HEK293T (cell line): ENCODE data around the gene EPB41L4B.

Source experiments
- CTCF ChIA-PET: fragments of 350-600 bp; formaldehyde crosslinking; extraction: SDS; loops from one replicate; lab custom pipeline; 2021; ENCODE audit warnings: antibody characterized with exemption, inconsistent platforms; lab: Yijun Ruan, JAX
- POLR2A ChIA-PET: fragments of 350-600 bp; formaldehyde crosslinking; extraction: SDS; loops from one replicate; lab custom pipeline; 2020; ENCODE audit warnings: antibody characterized with exemption, inconsistent platforms; lab: Yijun Ruan, JAX
- DNase-seq: peaks from one replicate; pipeline ENCODE4 v3.0.0; 2012; ENCODE audit warnings: mixed read lengths; ENCODE audit errors: extremely low spot score
- ARNT ChIP-seq: fragments of 450-650 bp; IDR thresholded peaks from 2 replicates; pipeline ENCODE4 v1.6.1; 2017; ENCODE audit warnings: mild to moderate bottlenecking
- BHLHE40 ChIP-seq: fragments of 450-650 bp; IDR thresholded peaks from 2 replicates; pipeline ENCODE4 v1.6.1; 2016; ENCODE audit warnings: mild to moderate bottlenecking, moderate library complexity, borderline replicate concordance
- CTBP1 ChIP-seq: fragments of 450-650 bp; IDR thresholded peaks from 2 replicates; pipeline ENCODE4 v1.6.1; 2016; ENCODE audit warnings: borderline replicate concordance
- ELF4 ChIP-seq: fragments of 450-650 bp; IDR thresholded peaks from 2 replicates; pipeline ENCODE4 v1.6.1; 2017; ENCODE audit warnings: antibody characterized with exemption
- FOXA1 ChIP-seq: fragments of 450-650 bp; IDR thresholded peaks from 2 replicates; pipeline ENCODE4 v1.6.1; 2016; ENCODE audit warnings: mild to moderate bottlenecking
- FOXK2 ChIP-seq: fragments of 450-650 bp; IDR thresholded peaks from 2 replicates; pipeline ENCODE4 v1.6.1; 2016; ENCODE audit warnings: mild to moderate bottlenecking
- FOXM1 ChIP-seq: fragments of 450-650 bp; IDR thresholded peaks from 2 replicates; pipeline ENCODE4 v1.6.1; 2017; ENCODE audit warnings: mild to moderate bottlenecking, borderline replicate concordance
- HDGF ChIP-seq: fragments of 450-650 bp; IDR thresholded peaks from 2 replicates; pipeline ENCODE4 v1.6.1; 2017; ENCODE audit warnings: antibody characterized with exemption, borderline replicate concordance
- L3MBTL2 ChIP-seq: fragments of 450-650 bp; conservative IDR thresholded peaks from 2 replicates; pipeline ENCODE4 v1.6.1; 2016; ENCODE audit warnings: mild to moderate bottlenecking
- LEF1 ChIP-seq: fragments of 450-650 bp; IDR thresholded peaks from 2 replicates; pipeline ENCODE4 v1.6.1; 2017; ENCODE audit warnings: mild to moderate bottlenecking, borderline replicate concordance
- NFRKB ChIP-seq: fragments of 450-650 bp; IDR thresholded peaks from 2 replicates; pipeline ENCODE4 v1.6.1; 2016; ENCODE audit warnings: mild to moderate bottlenecking, moderate library complexity
- PKNOX1 ChIP-seq: fragments of 450-650 bp; IDR thresholded peaks from 2 replicates; pipeline ENCODE4 v1.6.1; 2016
- SP1 ChIP-seq: fragments of 450-650 bp; IDR thresholded peaks from 2 replicates; pipeline ENCODE4 v1.6.1; 2017
- SUZ12 ChIP-seq: fragments of 450-650 bp; IDR thresholded peaks from 2 replicates; pipeline ENCODE4 v1.6.1; 2016; ENCODE audit warnings: mild to moderate bottlenecking
- TARDBP ChIP-seq: fragments of 450-650 bp; IDR thresholded peaks from 2 replicates; pipeline ENCODE4 v1.6.1; 2016
- ZNF384 ChIP-seq: fragments of 450-650 bp; IDR thresholded peaks from 2 replicates; pipeline ENCODE4 v1.6.1; 2016

The EPB41L4B gene

GRCh38 chr9:109297899-109298298 lies 23.0 kb downstream of the EPB41L4B start:
- TF ChIP-seq SUZ12 (no peak), SP1 (no peak), FOXA1 (no peak), PKNOX1 (no peak), TARDBP (no peak), ARNT (no peak), ELF4 (no peak), ZNF384 (no peak), BHLHE40 (no peak), FOXK2 (no peak), L3MBTL2 (no peak), HDGF (no peak), LEF1 (no peak), CTBP1 (no peak), NFRKB (no peak), FOXM1 (no peak)
- POLR2A ChIA-PET: no interaction called here
- no peak for DNase-seq
- CTCF ChIA-PET: interaction anchor here (0.7 to 1.0 kb wide), 2 partner anchors 12 to 172 kb away, joined by 3 read pairs; no protein-coding TSS in a partner anchor

- POLR2A ChIA-PET: no interaction called here
- DNase-seq: no peak
- TF ChIP-seq ELF4: no peak
- peak; percentile 76 for TF ChIP-seq PKNOX1
- TF ChIP-seq FOXK2: no peak
- TF ChIP-seq TARDBP: no peak
- no peak for TF ChIP-seq SUZ12
- TF ChIP-seq BHLHE40: no peak
- CTCF ChIA-PET: interaction anchor here (0.7 kb wide), 1 partner anchor 145 kb away, joined by 5 read pairs; no protein-coding TSS in a partner anchor
Observed at GRCh38 chr9:109295221-109296130, 25.4 kb downstream of the EPB41L4B start.

- DNase-seq: no peak
- ChIA-PET POLR2A (no interaction called here), CTCF (no interaction called here)
- TF ChIP-seq FOXA1: no peak
Observed at GRCh38 chr9:109290385-109290784, 30.5 kb downstream of the EPB41L4B start.

- DNase-seq: no peak
- POLR2A ChIA-PET: no interaction called here
- CTCF ChIA-PET: no interaction called here
- TF ChIP-seq CTBP1 (no peak), SP1 (no peak), FOXK2 (no peak), BHLHE40 (no peak), NFRKB (no peak), ELF4 (no peak), ARNT (no peak), HDGF (no peak)
Observed at GRCh38 chr9:109289931-109290330, 30.9 kb downstream of the EPB41L4B start.

GRCh38 chr9:109289186-109289585 lies 31.7 kb downstream of the EPB41L4B start:
- no peak for TF ChIP-seq SP1
- TF ChIP-seq FOXA1: no peak
- TF ChIP-seq NFRKB: no peak
- TF ChIP-seq L3MBTL2: no peak
- TF ChIP-seq BHLHE40: no peak
- TF ChIP-seq ZNF384: no peak
- no peak for TF ChIP-seq HDGF
- no peak for TF ChIP-seq FOXM1
- TF ChIP-seq FOXK2: no peak
- TF ChIP-seq SUZ12: no peak
- no peak for TF ChIP-seq CTBP1
- TF ChIP-seq PKNOX1: no peak
- no peak for TF ChIP-seq TARDBP
- TF ChIP-seq ELF4: no peak
- TF ChIP-seq ARNT: no peak
- TF ChIP-seq LEF1: no peak
- POLR2A ChIA-PET: no interaction called here
- CTCF ChIA-PET: no interaction called here
- no peak for DNase-seq

GRCh38 chr9:109286981-109287380 lies 33.9 kb downstream of the EPB41L4B start:
- DNase-seq: no peak
- TF ChIP-seq NFRKB (no peak), TARDBP (no peak), HDGF (no peak), PKNOX1 (no peak), FOXM1 (no peak), ELF4 (no peak), SUZ12 (no peak), FOXK2 (no peak), SP1 (no peak), L3MBTL2 (no peak), ARNT (no peak), ZNF384 (no peak), BHLHE40 (no peak), CTBP1 (no peak), LEF1 (no peak), FOXA1 (no peak)
- ChIA-PET POLR2A (no interaction called here), CTCF (interaction anchor here (0.6 kb wide), 1 partner anchor 38 kb away, joined by 3 read pairs; no protein-coding TSS in a partner anchor)
